ENCODE results near the gene CHRNA4.

CHRNA4 gene

GRCh38 chr20:63331741-63332400 lies 29.3 kb downstream of the CHRNA4 start:
- DNase-seq (ENCODE audit: low read depth) = no peak
- TF ChIP-seq CTCF (IDR thresholded peaks at IDR 0.05; ENCODE audit: control insufficient read depth, extremely low read depth, insufficient read depth) = no peak
- no peak overlapping the region for H3K4me3 ChIP-seq (ENCODE audit: low read depth, low read length)

GRCh38 chr20:63330940-63331339 lies 30.2 kb downstream of the CHRNA4 start:
- no peak for TF ChIP-seq CTCF (IDR thresholded peaks at IDR 0.05; ENCODE audit: control insufficient read depth, extremely low read depth, insufficient read depth)
- no peak for DNase-seq (ENCODE audit: low read depth)
- H3K4me3 ChIP-seq (ENCODE audit: low read depth, low read length) = no peak overlapping the region

GRCh38 chr20:63330084-63330760 lies 30.9 kb downstream of the CHRNA4 start:
- DNase-seq (ENCODE audit: low read depth) = no peak
- no peak for TF ChIP-seq CTCF (IDR thresholded peaks at IDR 0.05; ENCODE audit: control insufficient read depth, extremely low read depth, insufficient read depth)

GRCh38 chr20:63329331-63330083 lies 31.6 kb downstream of the CHRNA4 start:
- no peak for TF ChIP-seq CTCF (IDR thresholded peaks at IDR 0.05; ENCODE audit: control insufficient read depth, extremely low read depth, insufficient read depth)
- H3K4me3 ChIP-seq (ENCODE audit: low read depth, low read length) = no peak overlapping the region
- no peak for DNase-seq (ENCODE audit: low read depth)

More at GRCh38 chr20:63330084-63330760, 30.9 kb downstream of the CHRNA4 start:
- H3K4me3 ChIP-seq (ENCODE audit: low read depth, low read length) = no peak overlapping the region

- H3K4me3 ChIP-seq (ENCODE audit: low read depth, low read length) = no peak overlapping the region
- TF ChIP-seq CTCF (IDR thresholded peaks at IDR 0.05; ENCODE audit: control insufficient read depth, extremely low read depth, insufficient read depth) = no peak
- no peak for DNase-seq (ENCODE audit: low read depth)
Measured at GRCh38 chr20:63328718-63329275, 32.4 kb downstream of the CHRNA4 start.

- DNase-seq (ENCODE audit: low read depth) = no peak
- H3K4me3 ChIP-seq (ENCODE audit: low read depth, low read length) = no peak overlapping the region
- TF ChIP-seq CTCF (IDR thresholded peaks at IDR 0.05; ENCODE audit: control insufficient read depth, extremely low read depth, insufficient read depth) = no peak
Measured at GRCh38 chr20:63328026-63328700, 33.0 kb downstream of the CHRNA4 start.

Data from LNCaP clone FGC (cell line).